Measurements from ENCODE around the gene RANGAP1.

GRCh38 chr22:41226723-41227655, 59.0 kb downstream of the RANGAP1 start:
- TF ChIP-seq CTCF (IDR thresholded peaks at IDR 0.05) (no peak), POLR2A (IDR thresholded peaks at IDR 0.05) (no peak)

Data from thyroid gland (tissue), 4 donors.